Panc1 (cell line): ENCODE measurements around the gene TMOD2.

ENCODE experiments used
- CTCF ChIP-seq: fragments of 450-650 bp; IDR thresholded peaks from 2 replicates; pipeline ENCODE4 v1.5.1; 2017; ENCODE audit warnings: mild to moderate bottlenecking
- POLR2AphosphoS5 ChIP-seq: IDR thresholded peaks from 2 replicates; pipeline ENCODE4 v1.6.1; 2012; ENCODE audit warnings: mild to moderate bottlenecking, low read depth, low read length, moderate library complexity
- REST ChIP-seq, 2 experiments: IDR thresholded peaks; 2 replicates each; pipeline ENCODE4 v1.6.1; 2011 to 2012; ENCODE audit warnings: low read depth in 2 of 2, control low read depth in 1 of 2, low read length in 1 of 2, mild to moderate bottlenecking in 1 of 2, moderate library complexity in 1 of 2; ENCODE audit not compliant: insufficient read depth in 1 of 2
- TCF7L2 ChIP-seq: IDR thresholded peaks from 2 replicates; pipeline ENCODE4 v1.6.1; 2011; ENCODE audit warnings: mild to moderate bottlenecking, low read depth, low read length, inconsistent platforms

- TF ChIP-seq CTCF (no peak), REST (IDR thresholded peaks at IDR 0.05; ENCODE audit: insufficient read depth in 1 of 2, low read depth in 2 of 2, low read length in 1 of 2) (no peak), POLR2AphosphoS5 (no peak), TCF7L2 (no peak)
Measured at GRCh38 chr15:51842852-51843737, 91.7 kb downstream of the TMOD2 start.
